GM21515 (cell line): ENCODE results near the gene KIF26A.

Source experiments
- ATAC-seq: cut with Tn5 transposase; IDR thresholded peaks from one replicate; pipeline ENCODE4 v1.9.1; 2021; ENCODE audit not compliant: unreplicated experiment

Gene KIF26A

GRCh38 chr14:104112609-104113571, 25.5 kb upstream of the KIF26A start:
- no peak for ATAC-seq

GRCh38 chr14:104113631-104114420, 24.6 kb upstream of the KIF26A start:
- ATAC-seq: no peak

- no peak for ATAC-seq
These were observed 23.8 kb upstream of the KIF26A start for GRCh38 chr14:104114421-104115130.

- no peak for ATAC-seq
These were observed 23.2 kb upstream of the KIF26A start for GRCh38 chr14:104115131-104115600.

GRCh38 chr14:104115691-104116287, 22.6 kb upstream of the KIF26A start:
- no peak for ATAC-seq

GRCh38 chr14:104116288-104116755, 22.1 kb upstream of the KIF26A start:
- ATAC-seq: no peak

- ATAC-seq: no peak
These were observed 21.5 kb upstream of the KIF26A start for GRCh38 chr14:104116756-104117340.

GRCh38 chr14:104117341-104118005, 20.9 kb upstream of the KIF26A start:
- no peak for ATAC-seq

GRCh38 chr14:104118006-104118844, 20.2 kb upstream of the KIF26A start:
- ATAC-seq: no peak

- no peak for ATAC-seq
These were observed 19.3 kb upstream of the KIF26A start for GRCh38 chr14:104119119-104119487.

GRCh38 chr14:104119488-104120251, 18.7 kb upstream of the KIF26A start:
- ATAC-seq: no peak

GRCh38 chr14:104120281-104120741, 18.1 kb upstream of the KIF26A start:
- no peak for ATAC-seq

GRCh38 chr14:104121142-104121541, 17.2 kb upstream of the KIF26A start:
- ATAC-seq: no peak

GRCh38 chr14:104123879-104124278, 14.5 kb upstream of the KIF26A start:
- no peak for ATAC-seq

- ATAC-seq: no peak
These were observed 13.4 kb upstream of the KIF26A start for GRCh38 chr14:104125011-104125410.

- ATAC-seq: no peak
These were observed 11.6 kb upstream of the KIF26A start for GRCh38 chr14:104126753-104127152.

- no peak for ATAC-seq
These were observed 9.4 kb upstream of the KIF26A start for GRCh38 chr14:104128981-104129380.

GRCh38 chr14:104129556-104129955, 8.8 kb upstream of the KIF26A start:
- no peak for ATAC-seq
